GM19372 (cell line): ENCODE data around the gene PWP2.
"Not testable (repeated sequence)": the region's sequence is repeated elsewhere in the genome, so short reads cannot be mapped to it uniquely, and the experiment has no call there.

ENCODE experiments used
- ATAC-seq: cut with Tn5 transposase; IDR thresholded peaks from one replicate; pipeline ENCODE4 v1.9.1; 2021; ENCODE audit warnings: mild to moderate bottlenecking, low read depth, moderate library complexity; ENCODE audit not compliant: unreplicated experiment

The PWP2 gene

GRCh38 chr21:44082648-44083440 lies 24.4 kb upstream of the PWP2 start:
- no peak for ATAC-seq

GRCh38 chr21:44083631-44084291 lies 23.4 kb upstream of the PWP2 start:
- ATAC-seq = no peak

GRCh38 chr21:44084496-44085241 lies 22.5 kb upstream of the PWP2 start:
- no peak for ATAC-seq

GRCh38 chr21:44085491-44086321 lies 21.5 kb upstream of the PWP2 start:
- ATAC-seq = no peak

GRCh38 chr21:44086636-44087425 lies 20.4 kb upstream of the PWP2 start:
- no peak for ATAC-seq

GRCh38 chr21:44087426-44088400 lies 19.5 kb upstream of the PWP2 start:
- no peak for ATAC-seq

GRCh38 chr21:44088401-44088780 lies 18.8 kb upstream of the PWP2 start:
- no peak for ATAC-seq

GRCh38 chr21:44089001-44089911 lies 17.9 kb upstream of the PWP2 start:
- no peak for ATAC-seq

GRCh38 chr21:44090325-44090724 lies 16.9 kb upstream of the PWP2 start:
- no peak for ATAC-seq

GRCh38 chr21:44092211-44092610 lies 15.0 kb upstream of the PWP2 start:
- no peak for ATAC-seq

- no peak for ATAC-seq
Observed at GRCh38 chr21:44093761-44094160, 13.4 kb upstream of the PWP2 start.

- no peak for ATAC-seq
Observed at GRCh38 chr21:44094832-44095231, 12.4 kb upstream of the PWP2 start.

- not testable (repeated sequence) for ATAC-seq
Observed at GRCh38 chr21:44098507-44098906, 8.7 kb upstream of the PWP2 start.

- not testable (repeated sequence) for ATAC-seq
Observed at GRCh38 chr21:44098964-44099363, 8.2 kb upstream of the PWP2 start.

- peak; percentile 10 for ATAC-seq
Observed at GRCh38 chr21:44107589-44107988, 390 bp downstream of the PWP2 start.

- not testable (repeated sequence) for ATAC-seq
Observed at GRCh38 chr21:44113702-44114371, 6.6 kb downstream of the PWP2 start.

GRCh38 chr21:44122131-44122530 lies 14.9 kb downstream of the PWP2 start:
- ATAC-seq = not testable (repeated sequence)
